ENCODE measurements around the gene TAF4.
"Not testable (repeated sequence)": the region's sequence is repeated elsewhere in the genome, so short reads cannot be mapped to it uniquely, and the experiment has no call there.

Gene TAF4, protein sequence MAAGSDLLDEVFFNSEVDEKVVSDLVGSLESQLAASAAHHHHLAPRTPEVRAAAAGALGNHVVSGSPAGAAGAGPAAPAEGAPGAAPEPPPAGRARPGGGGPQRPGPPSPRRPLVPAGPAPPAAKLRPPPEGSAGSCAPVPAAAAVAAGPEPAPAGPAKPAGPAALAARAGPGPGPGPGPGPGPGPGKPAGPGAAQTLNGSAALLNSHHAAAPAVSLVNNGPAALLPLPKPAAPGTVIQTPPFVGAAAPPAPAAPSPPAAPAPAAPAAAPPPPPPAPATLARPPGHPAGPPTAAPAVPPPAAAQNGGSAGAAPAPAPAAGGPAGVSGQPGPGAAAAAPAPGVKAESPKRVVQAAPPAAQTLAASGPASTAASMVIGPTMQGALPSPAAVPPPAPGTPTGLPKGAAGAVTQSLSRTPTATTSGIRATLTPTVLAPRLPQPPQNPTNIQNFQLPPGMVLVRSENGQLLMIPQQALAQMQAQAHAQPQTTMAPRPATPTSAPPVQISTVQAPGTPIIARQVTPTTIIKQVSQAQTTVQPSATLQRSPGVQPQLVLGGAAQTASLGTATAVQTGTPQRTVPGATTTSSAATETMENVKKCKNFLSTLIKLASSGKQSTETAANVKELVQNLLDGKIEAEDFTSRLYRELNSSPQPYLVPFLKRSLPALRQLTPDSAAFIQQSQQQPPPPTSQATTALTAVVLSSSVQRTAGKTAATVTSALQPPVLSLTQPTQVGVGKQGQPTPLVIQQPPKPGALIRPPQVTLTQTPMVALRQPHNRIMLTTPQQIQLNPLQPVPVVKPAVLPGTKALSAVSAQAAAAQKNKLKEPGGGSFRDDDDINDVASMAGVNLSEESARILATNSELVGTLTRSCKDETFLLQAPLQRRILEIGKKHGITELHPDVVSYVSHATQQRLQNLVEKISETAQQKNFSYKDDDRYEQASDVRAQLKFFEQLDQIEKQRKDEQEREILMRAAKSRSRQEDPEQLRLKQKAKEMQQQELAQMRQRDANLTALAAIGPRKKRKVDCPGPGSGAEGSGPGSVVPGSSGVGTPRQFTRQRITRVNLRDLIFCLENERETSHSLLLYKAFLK

DNA sequence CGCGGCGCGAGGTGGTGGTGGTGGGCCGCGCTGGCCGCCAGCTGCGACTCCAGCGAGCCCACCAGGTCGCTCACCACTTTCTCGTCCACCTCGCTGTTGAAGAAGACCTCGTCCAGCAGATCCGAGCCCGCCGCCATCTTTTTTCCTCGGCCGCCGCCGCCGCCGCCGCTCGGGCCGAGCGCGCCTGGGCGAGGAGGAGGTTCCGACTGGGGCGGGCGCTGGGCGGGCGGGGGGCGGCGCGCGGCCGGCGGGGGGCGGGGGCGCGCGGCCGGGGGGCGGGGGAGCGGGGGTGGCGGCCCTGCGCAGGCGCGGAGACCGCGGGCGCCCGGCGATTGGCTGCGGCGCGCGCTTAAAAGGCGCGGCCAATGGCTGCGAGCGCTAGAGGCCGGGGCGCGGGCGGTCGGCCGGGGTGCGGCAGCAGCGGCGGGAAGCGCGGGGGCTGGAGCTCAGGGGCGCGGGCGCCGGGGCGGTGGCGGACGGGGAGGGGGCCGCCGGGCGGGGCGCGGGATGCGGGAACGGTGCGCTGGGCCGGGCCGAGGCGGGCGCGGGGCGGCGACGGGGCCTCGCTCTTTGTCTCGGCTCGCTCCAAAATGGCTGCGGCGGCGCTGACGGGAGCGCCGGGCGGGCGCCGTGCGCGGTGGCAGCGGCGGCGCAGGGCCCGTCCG lies at the start of gene TAF4:
Gene TAF4, minus strand, starts transcription at position 208 of the 665 bp plus-strand sequence. Its CDS starts 71 bp downstream, at position 137.
- DNase-seq (ENCODE audit: low spot score), result peak; percentile 99

DNA sequence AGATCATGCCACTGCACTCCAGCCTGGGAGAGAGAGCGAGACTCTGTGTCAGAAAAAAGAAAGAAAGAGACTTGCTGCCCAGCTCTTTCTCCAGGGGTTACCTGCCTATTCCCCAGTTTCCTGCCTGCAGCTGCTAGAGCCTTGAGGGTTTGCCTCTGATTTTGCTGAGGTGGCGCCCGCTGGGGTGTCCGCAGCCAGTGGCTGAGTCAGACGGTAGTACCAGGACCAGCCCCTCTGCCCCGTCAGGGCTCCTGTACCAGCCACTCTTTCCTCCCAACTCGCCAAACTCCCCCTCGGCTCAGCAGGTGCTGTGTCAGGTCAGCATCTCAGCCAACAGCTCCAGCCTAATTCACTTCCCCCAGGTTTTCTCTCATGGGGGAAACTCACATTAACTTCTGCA lies 49.2 kb upstream of the TAF4 start:
- no peak for DNase-seq (ENCODE audit: low spot score)

DNA sequence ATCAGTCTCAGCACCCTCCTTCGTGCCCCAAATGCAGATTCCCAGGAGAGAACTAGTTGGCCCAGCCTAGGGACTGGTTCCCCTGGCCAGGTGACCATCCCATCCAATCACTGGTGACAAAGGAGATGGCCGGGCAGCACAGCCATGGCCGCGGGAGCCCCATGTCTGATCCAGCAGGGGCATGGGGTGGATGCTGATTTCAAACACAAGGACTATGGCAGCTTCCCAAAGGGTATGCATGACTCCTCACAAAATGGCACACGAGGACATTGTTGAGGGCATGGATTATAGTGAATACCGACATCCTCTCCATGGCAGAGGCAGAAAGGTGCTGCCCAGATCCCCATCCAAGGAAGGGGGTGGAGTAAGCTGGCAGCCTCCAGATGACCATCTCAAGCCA lies 46.7 kb upstream of the TAF4 start:
- DNase-seq (ENCODE audit: low spot score), result no peak

DNA sequence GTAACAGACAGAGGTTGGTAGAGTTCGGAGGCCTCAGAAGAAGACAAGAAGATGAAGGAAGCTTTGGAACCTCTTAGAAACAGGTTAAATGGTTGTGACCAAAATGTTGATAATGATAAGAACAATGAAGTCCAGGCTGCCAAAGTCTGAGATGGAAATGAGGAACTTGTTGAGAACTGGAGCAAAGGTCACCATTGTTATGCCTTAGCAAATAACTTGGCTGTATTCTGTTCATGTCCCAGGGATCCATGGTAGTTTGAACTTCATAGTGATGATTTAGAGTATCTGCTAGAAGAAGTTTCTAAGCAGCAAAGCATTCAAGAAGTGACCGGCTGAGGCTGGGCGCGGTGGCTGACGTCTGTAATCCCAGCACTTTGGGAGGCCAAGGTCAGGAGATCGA lies 45.5 kb upstream of the TAF4 start:
- DNase-seq (ENCODE audit: low spot score), result no peak

DNA sequence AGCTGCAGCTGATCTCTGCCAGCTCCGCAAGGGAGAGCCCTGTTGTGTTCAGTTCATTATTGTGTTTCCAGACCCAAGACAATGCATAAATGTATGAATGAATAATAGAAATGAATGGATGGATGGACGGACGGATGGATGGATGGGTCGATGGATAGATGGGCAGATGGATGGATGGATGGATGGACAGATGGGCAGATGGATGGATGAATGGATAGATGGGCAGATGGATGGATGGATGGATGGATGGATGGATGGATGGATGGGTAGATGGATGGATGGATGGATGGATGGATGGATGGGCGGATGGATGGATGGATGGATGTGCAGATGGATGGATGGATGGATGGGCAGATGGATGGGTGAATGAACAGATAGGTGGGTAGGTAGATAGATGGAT lies 39.9 kb upstream of the TAF4 start:
- no peak for DNase-seq (ENCODE audit: low spot score)

DNA sequence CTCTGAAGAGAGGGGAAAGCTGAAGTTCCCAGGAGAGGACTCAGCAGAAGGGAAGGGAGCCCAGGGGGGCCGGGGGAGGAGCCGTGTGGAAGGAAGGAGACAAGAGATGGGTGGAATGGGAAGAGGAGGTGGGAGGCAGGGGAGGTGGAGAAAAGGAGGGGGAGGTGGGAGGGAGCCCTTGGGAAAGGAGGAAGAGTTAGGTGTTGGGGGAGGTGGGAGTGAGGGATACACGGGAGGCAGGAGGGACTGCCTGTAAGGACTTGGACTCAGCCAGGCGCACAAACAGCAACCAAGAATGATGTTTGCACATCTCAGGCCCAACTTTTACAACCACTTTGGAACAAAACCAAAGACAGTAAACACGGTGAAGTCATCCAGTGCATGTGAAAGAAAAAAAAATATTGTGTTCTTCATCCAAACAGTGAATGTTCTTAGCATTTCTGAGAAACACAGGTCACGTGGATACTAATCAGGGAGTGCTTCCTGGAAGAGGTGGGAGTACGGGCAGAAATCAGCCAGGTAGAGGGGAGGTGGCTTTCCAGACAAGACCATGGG lies 39.2 kb upstream of the TAF4 start:
- DNase-seq (ENCODE audit: low spot score), result no peak

DNA sequence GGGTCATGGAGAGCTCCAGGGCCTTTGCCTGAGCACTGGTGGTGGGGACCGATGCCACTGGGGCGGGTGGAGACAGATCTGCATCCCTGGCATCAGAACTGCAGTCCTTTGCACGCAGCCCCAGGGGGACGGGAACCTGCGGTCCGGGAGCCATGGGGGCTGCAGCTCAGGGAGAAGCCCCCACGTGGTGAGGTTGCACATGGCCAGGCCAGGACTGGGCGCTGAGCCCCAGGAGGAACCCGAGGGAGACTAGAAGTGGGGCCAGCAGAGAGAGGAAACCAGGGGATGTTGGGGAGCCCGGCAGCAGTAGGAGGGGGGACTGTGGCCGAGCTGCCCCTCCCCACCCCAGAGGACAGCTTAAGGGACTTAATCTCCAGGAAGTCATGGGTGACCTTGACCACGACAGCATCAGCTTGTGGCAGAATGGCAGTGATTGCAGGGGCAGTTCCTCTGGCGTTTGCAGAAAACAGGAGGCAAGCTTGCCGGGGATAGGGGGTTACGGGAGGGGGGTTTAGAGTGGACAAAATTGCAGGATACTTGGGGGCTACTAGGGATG lies 38.6 kb upstream of the TAF4 start:
- DNase-seq (ENCODE audit: low spot score), result no peak

DNA sequence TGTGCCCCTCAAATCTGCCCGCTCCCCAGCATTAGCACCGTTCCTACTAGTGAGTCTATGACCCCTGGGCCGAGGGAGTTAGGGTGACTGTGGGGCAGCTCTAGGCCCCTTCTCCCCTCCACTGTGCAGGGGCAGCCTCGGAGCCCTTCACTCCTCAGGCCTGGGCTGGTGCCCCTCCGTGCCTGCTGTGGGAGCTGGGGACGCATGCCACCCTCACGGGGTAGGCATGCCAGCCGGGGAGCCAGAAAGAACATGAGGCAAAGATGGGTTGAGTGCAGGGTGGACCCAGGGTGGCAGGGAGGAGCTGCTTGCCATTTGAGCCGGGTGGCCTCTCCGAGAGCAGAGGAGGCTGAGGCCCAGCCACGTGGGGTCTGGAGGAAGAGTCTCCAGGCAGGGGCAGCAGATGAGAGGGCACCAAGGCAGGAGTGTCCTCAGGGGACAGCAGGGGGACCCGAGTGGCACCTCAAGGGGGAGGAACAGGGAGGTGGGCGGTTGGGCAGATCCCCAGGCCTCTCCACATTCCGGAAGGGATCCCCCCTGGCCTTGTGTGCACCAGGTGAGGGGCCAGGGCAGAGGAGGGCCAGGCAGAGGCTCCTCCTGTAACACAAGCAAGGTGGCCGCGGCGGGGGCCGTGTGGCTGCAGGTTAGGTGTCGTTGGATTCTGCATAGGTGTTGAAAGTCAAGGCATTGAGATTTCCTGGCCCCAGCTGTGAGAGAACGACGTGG lies 38.0 kb upstream of the TAF4 start:
- DNase-seq (ENCODE audit: low spot score), result no peak

DNA sequence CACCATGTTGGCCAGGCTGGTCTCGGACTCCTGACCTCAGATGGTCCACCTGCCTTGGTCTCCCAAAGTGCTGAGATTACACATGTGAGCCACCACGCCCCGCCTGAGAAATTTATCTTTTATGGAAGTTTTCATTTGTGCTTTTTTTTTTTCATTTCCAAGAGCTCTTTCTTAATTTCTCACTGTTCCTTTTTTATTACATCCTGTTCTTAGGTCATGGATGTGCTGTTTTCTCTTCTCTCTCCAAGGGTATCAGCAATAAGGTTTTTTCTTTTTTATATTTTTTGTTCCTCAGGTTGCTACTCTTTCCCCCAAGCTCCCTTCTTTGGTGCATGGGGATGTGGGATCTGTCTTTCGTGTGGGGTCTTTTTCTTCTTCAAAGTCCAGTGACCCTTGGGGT lies 35.4 kb upstream of the TAF4 start:
- DNase-seq (ENCODE audit: low spot score), result no peak

DNA sequence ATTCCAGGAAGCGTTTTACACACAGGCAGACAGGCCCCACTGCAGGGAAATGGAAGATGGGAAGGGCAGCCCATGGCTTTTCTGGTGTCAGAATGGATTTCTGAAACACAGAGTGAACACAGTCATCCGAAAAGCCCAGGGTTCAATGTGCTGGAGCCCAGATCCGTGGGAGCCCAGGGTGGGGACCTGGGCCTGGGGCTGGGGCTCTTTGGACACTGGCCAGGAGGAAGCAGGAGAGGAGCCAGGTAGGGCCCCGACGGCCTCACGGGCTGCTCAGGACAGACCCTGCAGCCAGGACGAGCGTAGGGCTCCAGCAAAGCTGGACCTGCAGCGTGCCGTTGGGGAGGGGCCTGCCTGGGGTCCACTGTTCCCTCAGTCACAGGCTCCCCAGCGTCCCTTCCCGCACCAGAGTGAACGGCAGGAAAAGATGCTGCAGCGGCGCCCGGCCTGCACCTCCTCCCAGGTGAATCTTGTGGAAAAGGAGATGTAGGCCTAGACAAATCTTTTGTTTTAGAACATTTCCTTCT lies 32.3 kb upstream of the TAF4 start:
- no peak for DNase-seq (ENCODE audit: low spot score)

DNA sequence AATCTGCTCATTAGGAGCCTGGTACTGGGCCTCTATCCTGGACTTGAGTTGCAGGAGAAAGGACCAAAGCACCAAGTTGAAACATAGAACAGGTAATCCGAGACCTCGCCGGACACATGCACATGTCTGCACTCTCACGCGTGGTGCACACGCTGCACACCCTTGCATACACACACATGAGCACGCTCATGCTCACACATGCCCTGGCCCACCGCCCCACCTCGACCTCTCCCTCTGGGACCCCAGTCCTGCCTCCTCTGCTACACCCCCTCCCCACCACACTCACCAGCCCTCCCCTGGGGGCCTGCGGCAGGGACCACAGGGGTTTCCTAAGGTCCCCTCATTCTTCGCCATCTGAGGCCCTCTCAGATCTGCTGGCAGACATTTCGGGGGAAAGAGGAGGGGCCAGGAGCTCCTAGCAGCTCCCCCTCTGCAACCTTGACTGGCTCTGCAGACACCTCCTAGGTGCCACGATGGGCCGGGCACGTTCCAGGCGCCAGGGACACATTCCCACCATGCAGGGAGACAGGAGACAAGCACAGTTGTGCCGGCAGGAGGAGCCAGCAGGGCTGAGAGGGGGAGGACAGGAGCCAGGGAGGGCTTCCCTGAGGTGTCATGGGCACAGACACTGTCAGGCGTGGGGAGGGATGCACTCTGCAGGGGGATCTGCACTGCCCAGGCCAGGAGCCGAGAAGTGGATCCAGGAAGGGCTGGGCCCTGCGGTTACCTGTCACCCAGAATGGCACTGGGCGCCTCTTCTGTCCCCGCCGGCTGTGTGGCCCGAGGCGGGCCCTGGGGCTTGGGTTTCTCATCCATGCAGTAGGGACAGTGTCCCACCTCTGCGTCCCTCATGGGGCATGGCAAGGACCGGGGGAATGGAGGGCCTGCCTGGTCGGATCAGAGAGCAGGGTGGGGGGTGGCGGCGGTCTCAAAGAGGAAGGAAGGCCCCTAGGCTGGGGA lies 31.0 kb upstream of the TAF4 start:
- DNase-seq (ENCODE audit: low spot score), result no peak

DNA sequence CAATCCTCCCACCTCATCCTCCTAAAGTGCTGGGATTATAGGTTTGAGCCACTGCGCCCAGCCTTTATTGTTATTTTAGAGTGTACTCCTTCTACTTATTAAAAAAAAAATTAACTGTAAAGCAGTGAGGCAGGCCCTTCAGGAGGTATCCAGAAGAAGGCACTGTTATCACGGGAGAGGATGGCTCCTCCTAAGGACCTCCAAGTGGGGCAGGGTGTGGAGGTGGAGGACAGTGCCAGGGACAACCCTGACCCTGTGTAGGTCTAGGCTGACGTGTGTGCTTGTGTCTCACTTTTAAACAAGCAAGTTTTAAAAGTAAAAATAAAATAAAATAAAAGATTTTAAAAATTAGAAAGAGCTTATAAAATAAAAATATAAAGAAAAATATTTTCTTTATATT lies 23.7 kb upstream of the TAF4 start:
- no peak for DNase-seq (ENCODE audit: low spot score)

DNA sequence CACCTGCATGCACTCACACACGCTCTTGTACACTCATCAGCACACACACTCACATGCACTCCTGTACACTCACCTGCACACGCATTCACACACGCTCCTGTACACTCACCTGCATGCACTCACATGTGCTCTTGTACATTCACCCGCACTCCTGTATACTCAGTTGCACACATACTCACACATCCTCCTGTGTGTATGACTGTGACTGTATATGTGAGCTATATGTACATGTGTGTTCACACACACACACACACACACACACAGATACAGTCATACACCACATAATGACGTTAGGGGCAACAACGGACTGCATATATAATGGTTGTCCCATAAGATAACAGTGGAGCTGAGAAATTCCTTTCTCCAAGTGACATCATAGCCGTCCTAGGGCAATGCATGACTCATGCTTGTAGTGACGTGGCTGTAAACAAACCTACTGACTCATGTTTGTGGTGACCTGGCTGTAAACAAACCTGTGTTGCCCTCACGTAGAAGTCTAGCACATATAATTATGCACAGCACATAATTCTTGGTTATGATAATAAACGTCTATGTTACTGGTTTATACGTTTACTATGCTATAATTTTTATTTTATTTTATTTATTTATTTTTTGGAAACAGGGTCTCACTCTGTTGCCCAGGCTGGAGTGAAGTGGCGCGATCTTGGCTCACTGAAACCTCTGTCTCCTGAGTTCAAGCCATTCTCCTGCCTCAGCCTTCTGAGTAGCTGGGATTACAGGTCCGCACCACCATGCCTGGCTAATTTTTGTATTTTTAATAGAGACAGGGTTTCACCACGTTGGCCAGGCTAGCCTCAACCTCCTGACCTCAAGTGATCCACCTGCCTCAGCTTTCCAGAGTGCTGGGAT lies 22.8 kb upstream of the TAF4 start:
- DNase-seq (ENCODE audit: low spot score), result no peak

DNA sequence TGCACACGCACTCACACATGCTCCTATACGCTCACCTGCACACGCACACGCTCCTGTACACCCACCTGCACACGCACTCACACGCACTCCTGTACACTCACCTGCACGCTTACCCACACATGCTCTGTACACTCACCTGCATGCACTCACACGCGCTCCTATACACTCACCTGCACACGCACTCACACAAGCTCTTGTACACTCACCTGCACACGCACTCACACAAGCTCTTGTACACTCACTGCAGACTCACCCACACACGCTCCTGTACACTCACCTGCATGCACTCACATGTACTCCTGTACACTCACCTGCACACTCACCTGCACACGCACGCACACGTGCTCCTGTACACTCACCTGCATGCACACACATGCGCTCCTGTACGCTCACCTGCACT lies 22.0 kb upstream of the TAF4 start:
- no peak for DNase-seq (ENCODE audit: low spot score)

DNA sequence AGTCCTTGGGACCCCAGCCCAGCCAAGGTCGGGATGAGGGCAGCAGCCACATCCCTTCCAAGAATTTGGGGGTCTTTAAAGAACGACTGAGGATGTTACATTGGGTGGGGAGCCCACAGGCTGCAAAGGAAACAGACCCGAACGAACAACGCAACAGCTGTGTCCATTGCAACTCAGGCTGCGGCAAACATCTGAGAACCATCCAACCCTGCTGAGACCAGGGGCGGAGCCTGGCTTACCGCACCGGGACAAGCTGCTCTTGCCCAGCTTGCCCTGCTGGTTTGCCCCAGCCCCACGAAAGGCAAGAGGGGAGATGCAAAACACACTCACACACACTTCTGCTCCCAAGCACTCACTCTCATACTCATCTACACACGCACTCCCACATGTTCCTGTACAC lies 21.5 kb upstream of the TAF4 start:
- DNase-seq (ENCODE audit: low spot score), result no peak

DNA sequence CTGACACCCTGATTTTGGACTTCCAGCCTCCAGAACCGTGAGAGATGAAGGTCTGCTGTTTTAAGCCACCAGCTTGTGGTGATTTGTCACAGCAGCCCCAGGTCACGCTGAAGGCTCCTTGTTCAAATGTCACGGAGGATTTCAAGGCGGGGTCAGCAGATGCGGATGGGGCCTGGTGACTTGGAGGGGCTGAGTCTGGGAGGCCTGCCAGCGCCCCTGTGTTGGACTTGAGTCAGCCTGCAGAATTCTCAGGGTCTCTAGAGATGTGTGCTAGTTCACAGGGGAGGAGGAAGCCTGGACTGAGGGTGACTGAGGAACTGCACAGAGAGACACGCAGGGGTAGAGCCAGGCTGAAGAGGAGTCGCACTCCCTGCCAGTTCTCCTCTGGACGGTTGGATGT lies 19.5 kb upstream of the TAF4 start:
- DNase-seq (ENCODE audit: low spot score), result no peak

DNA sequence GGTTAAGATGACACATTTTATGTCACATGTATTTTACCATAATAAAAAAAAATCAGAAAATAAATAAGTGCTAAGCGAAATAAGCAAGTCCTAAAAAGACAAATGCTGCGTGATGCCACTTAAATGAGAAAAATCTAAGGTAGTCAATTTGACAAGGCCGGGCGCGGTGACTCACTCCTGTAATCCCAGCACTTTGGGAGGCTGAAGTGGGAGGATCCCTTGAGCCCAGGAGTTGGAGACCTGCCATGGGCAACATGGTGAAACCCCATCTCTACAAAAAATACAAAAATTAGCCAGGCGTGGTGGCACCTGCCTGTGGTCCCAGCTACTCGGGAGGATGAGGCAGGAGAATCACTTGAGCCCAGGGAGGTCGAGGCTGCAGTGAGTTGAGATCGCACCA lies 18.5 kb upstream of the TAF4 start:
- not testable (repeated sequence) for DNase-seq (ENCODE audit: low spot score)

DNA sequence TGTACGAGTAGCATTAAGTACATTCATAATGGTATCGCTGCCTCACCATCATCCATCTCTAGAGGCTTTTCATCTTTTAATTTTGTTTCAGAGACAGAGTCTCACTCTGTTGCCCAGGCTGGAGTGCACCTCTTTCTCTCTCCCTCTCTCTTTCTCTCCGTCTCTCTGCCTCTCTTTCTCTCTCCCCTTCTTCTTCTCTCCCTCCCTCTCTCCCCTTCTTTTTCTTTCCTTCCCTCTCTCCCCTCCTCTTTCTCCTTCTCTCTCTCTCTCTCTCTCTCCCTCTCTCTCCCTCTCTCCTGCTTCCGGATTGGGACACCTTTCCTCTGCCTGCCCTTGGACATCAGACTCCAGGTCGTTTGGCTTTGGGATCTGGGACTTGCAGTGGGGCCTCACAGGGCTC lies 17.6 kb upstream of the TAF4 start:
- DNase-seq (ENCODE audit: low spot score), result no peak
